Neural progenitor cell (in vitro differentiated cells): Measurements from ENCODE around the gene LOXHD1. TPM values are rescaled to one million over a fixed set of nuclear protein-coding genes. Genes with fewer than 3 reads are reported as not detected.

Experiments used
- DNase-seq: peaks from one replicate; pipeline ENCODE4 v3.0.0-alpha.2; 2016; ENCODE audit warnings: low spot score
- H2AFZ ChIP-seq: fragments of 200-600 bp; sonication (generic); replicated peaks from 2 replicates; pipeline ENCODE4 v1.6.1; 2016; ENCODE audit warnings: antibody characterized with exemption
- H3F3A ChIP-seq: fragments of 200-600 bp; sonication (generic); 2 replicates; pipeline ENCODE4 v1.6.1; 2016; ENCODE audit warnings: antibody characterized with exemption, low read depth
- H3K27ac ChIP-seq: fragments of 200-600 bp; sonication (generic); 2 replicates; pipeline ENCODE4 v1.5.1; 2016; ENCODE audit warnings: mild to moderate bottlenecking
- H3K27me3 ChIP-seq: fragments of 200-600 bp; sonication (generic); 2 replicates; pipeline ENCODE4 v1.6.1; 2016; ENCODE audit warnings: mild to moderate bottlenecking, moderate library complexity
- H3K36me3 ChIP-seq: fragments of 200-600 bp; sonication (generic); 2 replicates; pipeline ENCODE4 v1.5.1; 2016
- H3K4me1 ChIP-seq: fragments of 200-600 bp; sonication (generic); 2 replicates; pipeline ENCODE4 v1.6.1; 2016; ENCODE audit warnings: mixed run types
- H3K4me2 ChIP-seq: fragments of 200-600 bp; sonication (generic); 2 replicates; pipeline ENCODE4 v1.6.1; 2016
- H3K4me3 ChIP-seq: fragments of 200-600 bp; sonication (generic); 2 replicates; pipeline ENCODE4 v1.5.1; 2016
- H3K79me2 ChIP-seq: fragments of 200-600 bp; sonication (generic); 2 replicates; pipeline ENCODE4 v1.6.1; 2016; ENCODE audit warnings: low read depth
- H3K9ac ChIP-seq: fragments of 200-600 bp; sonication (generic); 2 replicates; pipeline ENCODE4 v1.6.1; 2016
- H3K9me3 ChIP-seq: fragments of 200-600 bp; sonication (generic); 2 replicates; pipeline ENCODE4 v1.5.1; 2016; ENCODE audit warnings: low read depth
- H4K20me1 ChIP-seq: fragments of 200-600 bp; sonication (generic); 2 replicates; pipeline ENCODE4 v1.6.1; 2016; ENCODE audit warnings: low read depth
- H3K27ac Mint-ChIP-seq: 3 replicates; pipeline ENCODE4 v1.8.0; 2021; ENCODE audit warnings: mixed read lengths
- H3K27me3 Mint-ChIP-seq: 2 replicates; pipeline ENCODE4 v1.8.0; 2022; ENCODE audit warnings: low read depth, mild to moderate bottlenecking, inconsistent platforms, moderate library complexity, mixed read lengths; ENCODE audit not compliant: insufficient read depth
- H3K36me3 Mint-ChIP-seq: 3 replicates; pipeline ENCODE4 v1.8.0; 2021; ENCODE audit warnings: mixed read lengths
- H3K4me1 Mint-ChIP-seq: 3 replicates; pipeline ENCODE4 v1.8.0; 2021; ENCODE audit warnings: mixed read lengths
- H3K4me3 Mint-ChIP-seq: 3 replicates; pipeline ENCODE4 v1.8.0; 2021; ENCODE audit warnings: mild to moderate bottlenecking, moderate library complexity, mixed read lengths
- H3K9me3 Mint-ChIP-seq: 3 replicates; pipeline ENCODE4 v1.8.0; 2020; ENCODE audit warnings: mixed read lengths
- EZH2 ChIP-seq: fragments of 200-600 bp; sonication (generic); IDR thresholded peaks from 2 replicates; pipeline ENCODE4 v1.6.1; 2017; ENCODE audit warnings: antibody characterized with exemption, mild to moderate bottlenecking, moderate library complexity
- EZH2phosphoT487 ChIP-seq: fragments of 200-600 bp; sonication (generic); IDR thresholded peaks from 2 replicates; pipeline ENCODE4 v1.6.1; 2017; ENCODE audit warnings: antibody characterized with exemption
- total RNA-seq: library from RNA; depleted of rRNA; stranded (reverse); fragments of >200 nt; gene quantifications from 2 replicates; pipeline ENCODE4 v1.2.3, GENCODE V29; 2015; ENCODE audit warnings: low replicate concordance
- TF ChIP-seq, protein P1 (sequence below): fragments of 200-600 bp; sonication (generic); IDR thresholded peaks from 2 replicates; pipeline ENCODE4 v1.5.1; 2017; ENCODE audit warnings: antibody characterized with exemption, mild to moderate bottlenecking

LOXHD1 gene
- total RNA-seq, 1 donor from 2014 or later, result not detected

DNA sequence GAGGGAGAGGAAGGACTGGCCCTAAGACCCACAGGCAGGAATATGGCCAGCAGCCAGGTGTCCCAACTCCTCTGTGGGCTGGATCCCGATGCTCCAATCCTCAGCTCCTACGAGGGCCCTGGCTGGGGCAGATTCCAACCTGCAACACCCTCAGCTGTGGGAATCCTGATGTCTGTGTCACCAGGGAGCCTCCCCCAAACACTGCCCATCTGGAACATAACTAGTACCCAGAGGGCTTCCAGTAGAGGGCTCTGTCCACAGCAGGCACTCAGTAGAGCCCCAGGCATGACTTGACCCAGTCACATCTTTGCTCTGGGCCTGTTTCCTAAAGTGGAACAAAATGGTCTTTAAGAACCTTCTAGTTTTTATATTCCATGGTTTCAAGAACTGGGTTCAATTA lies 20.6 kb upstream of the LOXHD1 start:
- peaks cover 10% of the 10 kb centered on the region for H3K4me1 Mint-ChIP-seq
- DNase-seq, result no peak
- no peak overlapping the region for H3K27ac Mint-ChIP-seq

DNA sequence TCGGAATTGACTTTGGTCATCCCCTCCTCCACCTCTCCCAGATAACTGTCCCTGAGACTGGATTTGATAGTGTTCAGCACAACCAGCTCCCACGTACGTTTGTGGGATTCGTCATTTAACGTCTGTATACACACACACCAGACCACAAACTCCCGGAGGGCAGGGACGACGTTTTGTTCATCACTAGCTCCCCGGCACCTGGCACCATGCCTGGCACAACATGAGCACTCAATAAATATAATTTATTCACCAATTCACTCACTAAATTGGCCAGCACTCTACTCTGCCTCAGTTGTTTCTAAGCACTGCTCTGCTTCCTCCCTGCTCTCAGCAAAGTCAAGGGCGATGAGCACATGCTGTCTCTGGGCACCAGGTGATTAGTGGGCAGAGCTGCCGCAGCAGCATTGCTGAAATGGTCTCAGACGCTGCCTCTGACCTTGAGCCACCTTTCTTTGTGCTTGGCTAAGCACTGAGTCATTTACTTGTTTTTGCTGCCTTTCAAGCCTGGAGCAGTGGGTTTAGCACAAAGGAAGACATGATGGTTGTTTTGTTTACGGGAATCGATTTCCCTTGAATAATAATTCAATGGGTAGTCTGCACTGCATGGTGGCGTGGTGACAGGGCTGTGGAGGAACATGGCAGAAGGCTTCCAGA lies 19.3 kb upstream of the LOXHD1 start:
- H3K27ac ChIP-seq, result no peak overlapping the region
- DNase-seq, result no peak

More for the DNA sequence above, 20.6 kb upstream of the LOXHD1 start:
- no peak overlapping the region for H3K4me3 ChIP-seq
- no peak overlapping the region for H3K27ac ChIP-seq
- Mint-ChIP-seq H3K27me3 (peaks cover 12% of the 10 kb centered on the region), H3K4me3 (no peak overlapping the region), H3K9me3 (no peaks in the 10 kb centered on the region), H3K36me3 (no peaks in the 10 kb centered on the region)
- TF ChIP-seq, protein P1, sequence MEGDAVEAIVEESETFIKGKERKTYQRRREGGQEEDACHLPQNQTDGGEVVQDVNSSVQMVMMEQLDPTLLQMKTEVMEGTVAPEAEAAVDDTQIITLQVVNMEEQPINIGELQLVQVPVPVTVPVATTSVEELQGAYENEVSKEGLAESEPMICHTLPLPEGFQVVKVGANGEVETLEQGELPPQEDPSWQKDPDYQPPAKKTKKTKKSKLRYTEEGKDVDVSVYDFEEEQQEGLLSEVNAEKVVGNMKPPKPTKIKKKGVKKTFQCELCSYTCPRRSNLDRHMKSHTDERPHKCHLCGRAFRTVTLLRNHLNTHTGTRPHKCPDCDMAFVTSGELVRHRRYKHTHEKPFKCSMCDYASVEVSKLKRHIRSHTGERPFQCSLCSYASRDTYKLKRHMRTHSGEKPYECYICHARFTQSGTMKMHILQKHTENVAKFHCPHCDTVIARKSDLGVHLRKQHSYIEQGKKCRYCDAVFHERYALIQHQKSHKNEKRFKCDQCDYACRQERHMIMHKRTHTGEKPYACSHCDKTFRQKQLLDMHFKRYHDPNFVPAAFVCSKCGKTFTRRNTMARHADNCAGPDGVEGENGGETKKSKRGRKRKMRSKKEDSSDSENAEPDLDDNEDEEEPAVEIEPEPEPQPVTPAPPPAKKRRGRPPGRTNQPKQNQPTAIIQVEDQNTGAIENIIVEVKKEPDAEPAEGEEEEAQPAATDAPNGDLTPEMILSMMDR, result peak; percentile 19
- no peak for TF ChIP-seq EZH2
- no peaks in the 10 kb centered on the region for H3K27me3 ChIP-seq
- no peak overlapping the region for H3K4me2 ChIP-seq
- H3K79me2 ChIP-seq, result no peaks in the 10 kb centered on the region
- no peak overlapping the region for H3K9ac ChIP-seq
- H3F3A ChIP-seq, result no peaks in the 10 kb centered on the region
- H3K4me1 ChIP-seq, result no peaks in the 10 kb centered on the region
- H4K20me1 ChIP-seq, result no peaks in the 10 kb centered on the region
- H2AFZ ChIP-seq, result no peak overlapping the region
- H3K36me3 ChIP-seq, result no peaks in the 10 kb centered on the region
- H3K9me3 ChIP-seq, result no peaks in the 10 kb centered on the region

DNA sequence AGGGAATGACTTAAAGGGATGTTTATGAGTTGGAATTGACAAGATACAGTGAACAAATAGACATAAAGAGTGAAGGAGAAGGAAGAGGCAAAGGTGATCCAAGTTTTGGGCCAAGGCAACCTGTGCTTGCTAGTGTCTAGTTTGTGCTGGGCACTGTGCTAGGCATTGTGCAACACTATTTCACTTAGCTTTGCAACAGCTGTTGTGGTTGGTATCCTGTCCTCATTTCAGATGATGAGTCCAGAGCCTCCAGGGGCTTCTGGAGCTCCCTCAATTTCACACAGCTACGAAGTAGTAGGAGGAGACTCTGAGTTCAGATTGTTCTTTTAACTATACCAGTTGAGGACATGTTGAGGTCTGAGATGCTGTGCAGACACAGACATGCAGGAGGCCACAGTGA lies 18.1 kb upstream of the LOXHD1 start:
- Mint-ChIP-seq H3K4me1 (peaks cover 16% of the 10 kb centered on the region), H3K27ac (no peak overlapping the region), H3K4me3 (no peak overlapping the region), H3K9me3 (no peaks in the 10 kb centered on the region), H3K36me3 (no peaks in the 10 kb centered on the region), H3K27me3 (peaks cover 12% of the 10 kb centered on the region)
- Histone ChIP-seq H3K27me3 (no peaks in the 10 kb centered on the region), H4K20me1 (no peaks in the 10 kb centered on the region), H2AFZ (no peak overlapping the region), H3K9ac (no peak overlapping the region), H3K4me2 (no peak overlapping the region), H3K36me3 (no peaks in the 10 kb centered on the region), H3K27ac (no peak overlapping the region), H3K4me3 (no peak overlapping the region), H3K4me1 (no peaks in the 10 kb centered on the region), H3K79me2 (no peaks in the 10 kb centered on the region), H3F3A (no peaks in the 10 kb centered on the region), H3K9me3 (no peaks in the 10 kb centered on the region)
- TF ChIP-seq, protein P1, result no peak
- TF ChIP-seq EZH2phosphoT487 (no peak), EZH2 (no peak)
- no peak for DNase-seq

More for the DNA sequence above, 19.3 kb upstream of the LOXHD1 start:
- H3K27ac Mint-ChIP-seq, result no peak overlapping the region
- Histone ChIP-seq H3K4me2 (no peak overlapping the region), H3K79me2 (no peaks in the 10 kb centered on the region), H3K4me3 (no peak overlapping the region), H4K20me1 (no peaks in the 10 kb centered on the region), H3K36me3 (no peaks in the 10 kb centered on the region), H3K4me1 (no peaks in the 10 kb centered on the region), H3K27me3 (no peaks in the 10 kb centered on the region), H3K9ac (no peak overlapping the region), H2AFZ (no peak overlapping the region), H3F3A (no peaks in the 10 kb centered on the region), H3K9me3 (no peaks in the 10 kb centered on the region)
- no peaks in the 10 kb centered on the region for H3K9me3 Mint-ChIP-seq
- H3K4me3 Mint-ChIP-seq, result no peak overlapping the region
- peaks cover 12% of the 10 kb centered on the region for H3K27me3 Mint-ChIP-seq
- H3K4me1 Mint-ChIP-seq, result peaks cover 16% of the 10 kb centered on the region
- TF ChIP-seq EZH2phosphoT487, result no peak
- TF ChIP-seq EZH2, result no peak
- TF ChIP-seq, protein P1, result no peak
- no peaks in the 10 kb centered on the region for H3K36me3 Mint-ChIP-seq
